Measurements from ENCODE around the gene FAM193B. TPM values are rescaled to one million over a fixed set of nuclear protein-coding genes. Genes with fewer than 3 reads are reported as not detected.

FAM193B gene
- total and polyA plus RNA-seq, 2 donors (not counting 1 experiment from before 2014, with no cell fraction given) = 227 to 301 TPM

DNA sequence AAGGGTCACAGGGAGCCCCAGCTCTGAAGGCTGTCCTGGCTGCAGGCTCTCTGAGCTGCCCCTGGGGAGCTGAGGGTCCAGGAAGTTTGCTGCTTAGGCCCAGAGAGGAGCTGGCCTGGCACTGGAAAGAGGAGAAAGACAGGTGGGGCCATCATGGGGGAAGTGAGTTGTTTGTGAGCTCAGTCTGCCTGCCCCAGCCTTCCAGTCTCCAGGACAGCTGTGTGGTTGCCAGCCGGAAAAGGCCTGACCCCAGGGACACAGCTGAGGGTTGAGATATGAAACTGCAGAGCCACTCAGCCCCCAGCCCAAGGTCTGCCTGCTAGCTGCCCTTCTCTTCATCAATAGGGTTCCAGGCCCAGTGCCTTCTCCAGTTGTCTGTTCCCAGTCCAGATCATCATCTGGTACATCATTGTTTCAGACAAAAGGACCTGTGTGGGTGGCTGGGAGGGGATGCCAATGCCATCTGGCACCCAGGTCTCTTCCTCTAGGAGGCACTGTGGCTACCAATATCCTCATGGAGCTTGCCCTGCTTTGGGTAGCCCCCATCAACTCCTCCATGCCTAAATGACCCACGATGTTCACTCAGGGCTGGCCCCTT, 33.3 kb downstream of the FAM193B start:
- H3K27me3 Mint-ChIP-seq = no peaks in the 10 kb centered on the region
- no peak overlapping the region for H3K4me3 Mint-ChIP-seq
- H3K4me1 Mint-ChIP-seq = peaks cover 35% of the 10 kb centered on the region
- no peak overlapping the region for H2AFZ ChIP-seq (ENCODE audit: insufficient read depth, low read depth, low read length, poor library complexity, severe bottlenecking)
- peaks cover 23% of the 10 kb centered on the region for H4K20me1 ChIP-seq (ENCODE audit: control insufficient read depth, insufficient read depth, low read length, poor library complexity, severe bottlenecking)
- ATAC-seq (ENCODE audit: low read depth) (no peak), DNase-seq (no peak)
- H3K9ac ChIP-seq (ENCODE audit: low read length) = no peak overlapping the region
- ChIA-PET POLR2A (interaction anchor here (0.6 to 1.2 kb wide), 2 partner anchors 13 to 598 kb away, joined by 3 read pairs; no protein-coding TSS in a partner anchor), CTCF (interaction anchor here (1.3 kb wide), 2 partner anchors 117 to 119 kb away, joined by 3 read pairs; no protein-coding TSS in a partner anchor)
- no peak for TF ChIP-seq EZH2 (IDR thresholded peaks at IDR 0.05; ENCODE audit: borderline replicate concordance, insufficient read depth, low read depth, low read length, poor library complexity, severe bottlenecking)
- TF ChIP-seq, protein P1, sequence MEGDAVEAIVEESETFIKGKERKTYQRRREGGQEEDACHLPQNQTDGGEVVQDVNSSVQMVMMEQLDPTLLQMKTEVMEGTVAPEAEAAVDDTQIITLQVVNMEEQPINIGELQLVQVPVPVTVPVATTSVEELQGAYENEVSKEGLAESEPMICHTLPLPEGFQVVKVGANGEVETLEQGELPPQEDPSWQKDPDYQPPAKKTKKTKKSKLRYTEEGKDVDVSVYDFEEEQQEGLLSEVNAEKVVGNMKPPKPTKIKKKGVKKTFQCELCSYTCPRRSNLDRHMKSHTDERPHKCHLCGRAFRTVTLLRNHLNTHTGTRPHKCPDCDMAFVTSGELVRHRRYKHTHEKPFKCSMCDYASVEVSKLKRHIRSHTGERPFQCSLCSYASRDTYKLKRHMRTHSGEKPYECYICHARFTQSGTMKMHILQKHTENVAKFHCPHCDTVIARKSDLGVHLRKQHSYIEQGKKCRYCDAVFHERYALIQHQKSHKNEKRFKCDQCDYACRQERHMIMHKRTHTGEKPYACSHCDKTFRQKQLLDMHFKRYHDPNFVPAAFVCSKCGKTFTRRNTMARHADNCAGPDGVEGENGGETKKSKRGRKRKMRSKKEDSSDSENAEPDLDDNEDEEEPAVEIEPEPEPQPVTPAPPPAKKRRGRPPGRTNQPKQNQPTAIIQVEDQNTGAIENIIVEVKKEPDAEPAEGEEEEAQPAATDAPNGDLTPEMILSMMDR (IDR thresholded peaks at IDR 0.05) = no peak
- H3K4me3 ChIP-seq (ENCODE audit: control extremely low read depth in 1 of 5, extremely low read depth in 1 of 5, insufficient read depth in 1 of 5, low read depth in 2 of 5, low read length in 4 of 5) = no peak overlapping the region
- H3K9me3 Mint-ChIP-seq (ENCODE audit: insufficient read depth) = no peaks in the 10 kb centered on the region
- WGBS (ENCODE audit: insufficient coverage) = 96% methylated on average over 2 of the region's 2 CpGs
- no peaks in the 10 kb centered on the region for H3K27me3 ChIP-seq (replicated peaks in 1 of 4; ENCODE audit: control extremely low read depth in 1 of 4, control insufficient read depth in 3 of 4, insufficient read depth in 4 of 4, low read length in 3 of 4)
- peaks cover 0 to 49% of the 10 kb centered on the region in 2 experiments for H3K36me3 ChIP-seq (replicated peaks in 1 of 2; ENCODE audit: control extremely low read depth in 1 of 2, control insufficient read depth in 1 of 2, extremely low read depth in 1 of 2, insufficient read depth in 2 of 2, low read length in 1 of 2)
- no peaks in the 10 kb centered on the region for H3K9me3 ChIP-seq (ENCODE audit: control extremely low read depth in 1 of 3, control insufficient read depth in 2 of 3, insufficient read depth in 1 of 3, low read length in 2 of 3)
- peaks cover 2 to 21% of the 10 kb centered on the region in 2 donors for H3K4me1 ChIP-seq (ENCODE audit: control insufficient read depth in 2 of 2, insufficient read depth in 2 of 2, low read length in 2 of 2)
- no peak overlapping the region for H3K4me2 ChIP-seq (replicated peaks; ENCODE audit: low read depth, low read length, poor library complexity, severe bottlenecking)
- peaks cover 39% of the 10 kb centered on the region for H3K79me2 ChIP-seq (ENCODE audit: control insufficient read depth, insufficient read depth, low read length)
- intact Hi-C loops (cut with micrococcal nuclease) = no loop called here
- no peak overlapping the region for H3K27ac Mint-ChIP-seq
- no peak overlapping the region for H3K27ac ChIP-seq (ENCODE audit: low read length in 2 of 2)

DNA sequence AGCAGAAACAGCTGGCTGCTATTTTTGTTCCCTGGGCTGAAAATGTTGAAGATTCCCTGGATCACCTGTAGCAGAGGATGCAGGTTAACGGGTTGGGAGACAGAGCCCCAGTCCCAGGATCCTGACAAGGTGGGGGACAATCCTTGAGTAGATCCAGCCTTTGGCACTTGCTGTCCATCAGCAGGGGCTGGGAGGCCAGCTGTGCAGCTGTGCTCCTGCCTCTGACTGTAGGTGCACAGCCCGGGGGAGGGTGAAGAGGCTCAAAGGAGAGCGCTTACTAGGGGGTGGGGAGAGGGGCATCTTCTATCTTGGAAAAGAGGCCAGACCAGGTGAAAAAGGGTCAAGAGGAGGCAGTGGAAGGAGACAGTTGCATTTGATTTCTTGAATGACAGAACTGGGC, 34.1 kb downstream of the FAM193B start:
- Histone ChIP-seq H3K27me3 (replicated peaks in 1 of 4; ENCODE audit: control extremely low read depth in 1 of 4, control insufficient read depth in 3 of 4, insufficient read depth in 4 of 4, low read length in 3 of 4) (no peaks in the 10 kb centered on the region), H3K4me1 (ENCODE audit: control insufficient read depth in 2 of 2, insufficient read depth in 2 of 2, low read length in 2 of 2) (peaks cover 7 to 27% of the 10 kb centered on the region in 2 donors), H3K4me3 (ENCODE audit: control extremely low read depth in 1 of 5, extremely low read depth in 1 of 5, insufficient read depth in 1 of 5, low read depth in 2 of 5, low read length in 4 of 5) (no peak overlapping the region), H3K4me2 (replicated peaks; ENCODE audit: low read depth, low read length, poor library complexity, severe bottlenecking) (no peak overlapping the region), H3K27ac (ENCODE audit: low read length in 2 of 2) (no peak overlapping the region), H3K9ac (ENCODE audit: low read length) (no peak overlapping the region), H3K36me3 (replicated peaks in 1 of 2; ENCODE audit: control extremely low read depth in 1 of 2, control insufficient read depth in 1 of 2, extremely low read depth in 1 of 2, insufficient read depth in 2 of 2, low read length in 1 of 2) (peaks cover 0 to 47% of the 10 kb centered on the region in 2 experiments), H2AFZ (ENCODE audit: insufficient read depth, low read depth, low read length, poor library complexity, severe bottlenecking) (no peak overlapping the region), H4K20me1 (ENCODE audit: control insufficient read depth, insufficient read depth, low read length, poor library complexity, severe bottlenecking) (peaks cover 26% of the 10 kb centered on the region), H3K9me3 (ENCODE audit: control extremely low read depth in 1 of 3, control insufficient read depth in 2 of 3, insufficient read depth in 1 of 3, low read length in 2 of 3) (no peaks in the 10 kb centered on the region), H3K79me2 (ENCODE audit: control insufficient read depth, insufficient read depth, low read length) (peaks cover 39% of the 10 kb centered on the region)
- CTCF ChIA-PET = no interaction called here
- DNase-seq (no peak), ATAC-seq (ENCODE audit: low read depth) (no peak)
- intact Hi-C loops (cut with micrococcal nuclease) = no loop called here
- TF ChIP-seq, protein P1 (IDR thresholded peaks at IDR 0.05) = no peak
- no peak for TF ChIP-seq EZH2 (IDR thresholded peaks at IDR 0.05; ENCODE audit: borderline replicate concordance, insufficient read depth, low read depth, low read length, poor library complexity, severe bottlenecking)
- H3K9me3 Mint-ChIP-seq (ENCODE audit: insufficient read depth) = no peaks in the 10 kb centered on the region
- peaks cover 42% of the 10 kb centered on the region for H3K4me1 Mint-ChIP-seq
- peak overlapping the region; percentile 2 for H3K27ac Mint-ChIP-seq
- POLR2A ChIA-PET = interaction anchor here (0.6 kb wide), 1 partner anchor 598 kb away, joined by 3 read pairs; no protein-coding TSS in a partner anchor
- H3K27me3 Mint-ChIP-seq = no peaks in the 10 kb centered on the region
- 90% methylated on average over 3 of the region's 3 CpGs for WGBS (ENCODE audit: insufficient coverage)
- H3K4me3 Mint-ChIP-seq = no peak overlapping the region
